B cell (primary cell): ENCODE measurements around the gene WARS2. TPM values are rescaled to one million over a fixed set of nuclear protein-coding genes. Genes with fewer than 3 reads are reported as not detected.

ENCODE experiments used
- ATAC-seq: fragments of 200-7000 bp; cut with Tn5 transposase; one replicate; pipeline ENCODE4 v1.10.0; 2021; ENCODE audit warnings: low read depth, mild to moderate bottlenecking, moderate number of reproducible peaks, moderate library complexity
- CTCF ChIA-PET: fragments of 350-600 bp; sonication (Branson Sonifier 250); formaldehyde crosslinking; loops from one replicate; lab custom pipeline; 2021; ENCODE audit warnings: antibody characterized with exemption, inconsistent platforms; lab: Charles Lee
- POLR2A ChIA-PET: fragments of 350-600 bp; sonication (Branson Sonifier 250); formaldehyde crosslinking; loops from one replicate; lab custom pipeline; 2021; ENCODE audit warnings: antibody characterized with exemption; lab: Charles Lee
- DNase-seq: peaks from one replicate; pipeline ENCODE4 v3.0.0; 2013
- H2AFZ ChIP-seq: 2 replicates; pipeline ENCODE4 v1.6.1; 2012; ENCODE audit warnings: mild to moderate bottlenecking, low read depth, low read length; ENCODE audit not compliant: insufficient read depth, poor library complexity, severe bottlenecking
- H3K27ac ChIP-seq, 2 donors: 1 replicate in 1 of 2; 2 replicates in 1 of 2; pipeline ENCODE4 v1.5.1; 2012 to 2013; ENCODE audit warnings: low read length in 2 of 2, mild to moderate bottlenecking in 2 of 2, moderate library complexity in 1 of 2
- H3K27me3 ChIP-seq, 4 experiments: fragments of 200-600 bp in 1 of 4; sonication (generic) in 1 of 4; replicated peaks in 1 of 4; 1 replicate in 2 of 4; 2 replicates in 2 of 4; pipeline versions ENCODE4 v1.6.1 to v1.7.0; 2013 to 2016; ENCODE audit warnings: low read length in 3 of 4, mild to moderate bottlenecking in 2 of 4, mixed read lengths in 1 of 4, moderate library complexity in 1 of 4; ENCODE audit not compliant: insufficient read depth in 4 of 4, control insufficient read depth in 3 of 4; ENCODE audit errors: control extremely low read depth in 1 of 4
- H3K36me3 ChIP-seq, 2 experiments: replicated peaks in 1 of 2; 1 replicate in 1 of 2; 2 replicates in 1 of 2; pipeline versions ENCODE4 v1.6.1 to v1.7.1; 2013; ENCODE audit warnings: low read length in 1 of 2; ENCODE audit not compliant: insufficient read depth in 2 of 2, control insufficient read depth in 1 of 2; ENCODE audit errors: control extremely low read depth in 1 of 2, extremely low read depth in 1 of 2
- H3K4me1 ChIP-seq, 2 donors: fragments of 200-600 bp in 1 of 2; sonication (generic) in 1 of 2; 1 replicate in 1 of 2; 2 replicates in 1 of 2; pipeline versions ENCODE4 v1.5.1 to v1.6.1; 2013 to 2017; ENCODE audit warnings: low read length in 2 of 2; ENCODE audit not compliant: control insufficient read depth in 2 of 2, insufficient read depth in 2 of 2
- H3K4me2 ChIP-seq: replicated peaks from 2 replicates; pipeline ENCODE3; 2012; ENCODE audit warnings: mild to moderate bottlenecking, low read depth, low read length; ENCODE audit not compliant: poor library complexity, severe bottlenecking
- H3K4me3 ChIP-seq, 5 experiments: fragments of 200-600 bp in 1 of 5; sonication (generic) in 1 of 5; 1 replicate in 3 of 5; 2 replicates in 2 of 5; pipeline versions ENCODE4 v1.5.1 to v1.7.0; 2011 to 2016; ENCODE audit warnings: low read length in 4 of 5, mild to moderate bottlenecking in 4 of 5, low read depth in 2 of 5, control low read depth in 1 of 5, moderate library complexity in 1 of 5; ENCODE audit not compliant: insufficient read depth in 1 of 5; ENCODE audit errors: control extremely low read depth in 1 of 5, extremely low read depth in 1 of 5
- H3K79me2 ChIP-seq: fragments of 200-600 bp; sonication (generic); one replicate; pipeline ENCODE4 v1.6.0; 2016; ENCODE audit warnings: low read length; ENCODE audit not compliant: control insufficient read depth, insufficient read depth
- H3K9ac ChIP-seq: fragments of 200-600 bp; sonication (generic); 2 replicates; pipeline ENCODE4 v1.6.1; 2017; ENCODE audit warnings: mild to moderate bottlenecking, low read length, moderate library complexity
- H3K9me3 ChIP-seq, 3 donors: one replicate each; pipeline versions ENCODE4 v1.6.1 to v1.7.1; 2013; ENCODE audit warnings: low read length in 2 of 3; ENCODE audit not compliant: control insufficient read depth in 2 of 3, insufficient read depth in 1 of 3; ENCODE audit errors: control extremely low read depth in 1 of 3
- H4K20me1 ChIP-seq: 2 replicates; pipeline ENCODE4 v1.6.0; 2012; ENCODE audit warnings: mild to moderate bottlenecking, low read length; ENCODE audit not compliant: insufficient read depth, control insufficient read depth, poor library complexity, severe bottlenecking
- H3K27ac Mint-ChIP-seq: one replicate; pipeline ENCODE4 v1.8.0; 2021; ENCODE audit warnings: mixed read lengths
- H3K27me3 Mint-ChIP-seq: one replicate; pipeline ENCODE4 v1.8.0; 2021; ENCODE audit warnings: mixed read lengths
- H3K4me1 Mint-ChIP-seq: one replicate; pipeline ENCODE4 v1.8.0; 2021; ENCODE audit warnings: mixed read lengths
- H3K4me3 Mint-ChIP-seq: one replicate; pipeline ENCODE4 v1.8.0; 2021; ENCODE audit warnings: mixed read lengths
- H3K9me3 Mint-ChIP-seq: one replicate; pipeline ENCODE4 v1.8.0; 2022; ENCODE audit warnings: mixed read lengths; ENCODE audit not compliant: insufficient read depth
- CTCF ChIP-seq: fragments of 200-600 bp; IDR thresholded peaks from one replicate; pipeline ENCODE4 v1.8.0; 2022; ENCODE audit warnings: antibody characterized with exemption, mild to moderate bottlenecking
- EZH2 ChIP-seq: IDR thresholded peaks from 2 replicates; pipeline ENCODE4 v1.6.1; 2012; ENCODE audit warnings: borderline replicate concordance, low read depth, mild to moderate bottlenecking, moderate library complexity, low read length; ENCODE audit not compliant: insufficient read depth, poor library complexity, severe bottlenecking
- WGBS: methylation state at CpG from one replicate; pipeline ENCODE4 v1.1.5; 2013; ENCODE audit warnings: missing lambda C conversion rate; ENCODE audit not compliant: insufficient coverage; 5-methylcytosine and 5-hydroxymethylcytosine counted together
- intact Hi-C: fragments of 100-400 bp; cut with micrococcal nuclease; formaldehyde crosslinking; loops from one replicate; pipeline ENCODE4 v1.10.0; 2022
- polyA plus RNA-seq: library from polyadenylated mRNA; depleted of rRNA; stranded (reverse); fragments of >200 nt; gene quantifications from 2 replicates; pipeline ENCODE4 v1.2.3, GENCODE V29; 2012
- total RNA-seq, 2 donors: library from RNA; stranded (reverse); fragments of 120-200 nt in 1 of 2; gene quantifications; 1 replicate in 1 of 2; 2 replicates in 1 of 2; pipeline versions ENCODE4 v1.2.3 to v1.2.4, GENCODE V29; 2013 to 2022

The WARS2 gene
- total and polyA plus RNA-seq, 2 donors (not counting 1 experiment from before 2014, with no cell fraction given), result 4.2 to 14.3 TPM

- H3K4me3 ChIP-seq, result no peak overlapping the region
- CTCF ChIA-PET, result no interaction called here
- H3K9ac ChIP-seq, result no peak overlapping the region
- no peak for TF ChIP-seq EZH2
- TF ChIP-seq CTCF, result no peak
- DNase-seq, result no peak
- no peak for ATAC-seq
- no peak overlapping the region for H2AFZ ChIP-seq
- Mint-ChIP-seq H3K27me3 (no peaks in the 10 kb centered on the region), H3K4me1 (no peaks in the 10 kb centered on the region), H3K4me3 (no peak overlapping the region), H3K27ac (no peak overlapping the region), H3K9me3 (no peaks in the 10 kb centered on the region)
- peaks cover 0 to 3% of the 10 kb centered on the region in 2 experiments for H3K36me3 ChIP-seq
- no peaks in the 10 kb centered on the region for H3K4me1 ChIP-seq
- H3K27ac ChIP-seq, result no peak overlapping the region
- H3K79me2 ChIP-seq, result peaks cover 15% of the 10 kb centered on the region
- POLR2A ChIA-PET, result no interaction called here
- peaks cover 0 to 2% (median 0%) of the 10 kb centered on the region in 3 donors for H3K9me3 ChIP-seq
- no peaks in the 10 kb centered on the region for H3K27me3 ChIP-seq
- 94% methylated on average over 1 of the region's 1 CpG for WGBS
- intact Hi-C loops, result no loop called here
- no peak overlapping the region for H3K4me2 ChIP-seq
- H4K20me1 ChIP-seq, result no peaks in the 10 kb centered on the region
Observed at GRCh38 chr1:119112791-119113190, 27.7 kb downstream of the WARS2 start.

GRCh38 chr1:119112244-119112643, 28.2 kb downstream of the WARS2 start:
- POLR2A ChIA-PET, result no interaction called here
- H3K27ac Mint-ChIP-seq, result no peak overlapping the region
- Histone ChIP-seq H3K4me1 (no peaks in the 10 kb centered on the region), H2AFZ (no peak overlapping the region), H3K27ac (no peak overlapping the region), H3K4me2 (no peak overlapping the region), H3K4me3 (no peak overlapping the region), H4K20me1 (no peaks in the 10 kb centered on the region), H3K9ac (no peak overlapping the region), H3K36me3 (peaks cover 0 to 3% of the 10 kb centered on the region in 2 experiments), H3K27me3 (no peaks in the 10 kb centered on the region), H3K9me3 (peaks cover 0 to 2% (median 0%) of the 10 kb centered on the region in 3 donors), H3K79me2 (peaks cover 9% of the 10 kb centered on the region)
- ATAC-seq (no peak), DNase-seq (no peak)
- H3K9me3 Mint-ChIP-seq, result peaks cover 3% of the 10 kb centered on the region
- no peak for TF ChIP-seq EZH2
- no peak for TF ChIP-seq CTCF
- H3K27me3 Mint-ChIP-seq, result no peaks in the 10 kb centered on the region
- H3K4me3 Mint-ChIP-seq, result no peak overlapping the region
- CTCF ChIA-PET, result no interaction called here
- no CpG with 5 or more reads among the region's 3 CpGs for WGBS
- H3K4me1 Mint-ChIP-seq, result no peaks in the 10 kb centered on the region
- intact Hi-C loops, result no loop called here
